Panc1 (cell line): ENCODE measurements around the gene LMTK2. TPM values are rescaled to one million over a fixed set of nuclear protein-coding genes. Genes with fewer than 3 reads are reported as not detected.

Experiments used
- ATAC-seq: fragments of 200-7000 bp; cut with Tn5 transposase; 2 replicates; pipeline ENCODE4 v1.9.1; 2020; ENCODE audit warnings: mild to moderate bottlenecking, moderate library complexity
- BruUV-seq: library from RNA; stranded (reverse); fragments of 400-500 nt; replicated peaks from 2 replicates; lab custom pipeline; 2021; lab: Mats Ljungman, UMichigan
- CTCF ChIA-PET: fragments of 300-600 bp; sonication (Branson Sonifier 250); formaldehyde crosslinking; loops from one replicate; lab custom pipeline; 2022; ENCODE audit warnings: antibody characterized with exemption; lab: Charles Lee
- POLR2A ChIA-PET: fragments of 300-600 bp; sonication (Branson Sonifier 250); formaldehyde crosslinking; loops from one replicate; lab custom pipeline; 2022; ENCODE audit warnings: antibody characterized with exemption; lab: Charles Lee
- DNase-seq: peaks from one replicate; pipeline ENCODE4 v3.0.0-alpha.2; 2010; ENCODE audit warnings: low read depth, low spot score
- H3K27ac ChIP-seq: 2 replicates; pipeline ENCODE4 v1.5.1; 2011; ENCODE audit warnings: mild to moderate bottlenecking, low read length, inconsistent platforms
- H3K27me3 ChIP-seq: fragments of 200-500 bp; sonication (Bioruptor generic); 2 replicates; pipeline ENCODE4 v1.6.0; 2014; ENCODE audit warnings: low read length, inconsistent platforms; ENCODE audit not compliant: control insufficient read depth, insufficient read depth
- H3K36me3 ChIP-seq: fragments of 200-500 bp; sonication (Bioruptor generic); 2 replicates; pipeline ENCODE4 v1.5.1; 2014; ENCODE audit warnings: inconsistent platforms, mild to moderate bottlenecking, low read length, moderate library complexity; ENCODE audit not compliant: control insufficient read depth, insufficient read depth
- H3K4me1 ChIP-seq: 2 replicates; pipeline ENCODE4 v1.5.1; 2011; ENCODE audit warnings: inconsistent platforms, mild to moderate bottlenecking, low read length, moderate library complexity; ENCODE audit not compliant: control insufficient read depth, insufficient read depth
- H3K4me3 ChIP-seq, 2 experiments: 2 replicates each; pipeline ENCODE4 v1.5.1; 2011 to 2012; ENCODE audit warnings: low read depth in 2 of 2, low read length in 2 of 2, mild to moderate bottlenecking in 2 of 2, inconsistent platforms in 1 of 2, moderate library complexity in 1 of 2
- H3K9me3 ChIP-seq: fragments of 200-500 bp; sonication (Bioruptor generic); 2 replicates; pipeline ENCODE4 v1.5.1; 2014; ENCODE audit warnings: low read depth, mild to moderate bottlenecking, inconsistent platforms, low read length, moderate library complexity; ENCODE audit not compliant: control insufficient read depth, insufficient read depth
- POLR2AphosphoS5 ChIP-seq: IDR thresholded peaks from 2 replicates; pipeline ENCODE4 v1.6.1; 2012; ENCODE audit warnings: mild to moderate bottlenecking, low read depth, low read length, moderate library complexity
- SIN3A ChIP-seq: IDR thresholded peaks from 2 replicates; pipeline ENCODE4 v1.6.1; 2012; ENCODE audit warnings: low read depth, mild to moderate bottlenecking, low read length, moderate library complexity, borderline replicate concordance; ENCODE audit not compliant: insufficient read depth
- TCF7L2 ChIP-seq: IDR thresholded peaks from 2 replicates; pipeline ENCODE4 v1.6.1; 2011; ENCODE audit warnings: mild to moderate bottlenecking, low read depth, low read length, inconsistent platforms
- in situ Hi-C: cut with HindIII; loops from 2 replicates; pipeline ENCODE4 v1.10.0; 2016; ENCODE audit warnings: low sequenced_read_pairs, low pct_unique_long_range_greater_than_20kb
- intact Hi-C: fragments of 100-400 bp; cut with micrococcal nuclease; formaldehyde crosslinking; loops from one replicate; pipeline ENCODE4 v1.10.0; 2022; ENCODE audit not compliant: unreplicated experiment
- total RNA-seq: library from RNA; stranded (reverse); gene quantifications from one replicate; pipeline ENCODE4 v1.2.1, GENCODE V29; 2021; ENCODE audit not compliant: unreplicated experiment
- TF ChIP-seq, protein P1 (sequence below), 2 experiments: IDR thresholded peaks; 2 replicates each; pipeline ENCODE4 v1.6.1; 2011 to 2012; ENCODE audit warnings: low read depth in 2 of 2, control low read depth in 1 of 2, low read length in 1 of 2, mild to moderate bottlenecking in 1 of 2, moderate library complexity in 1 of 2; ENCODE audit not compliant: insufficient read depth in 1 of 2
- TF ChIP-seq, protein P2 (sequence below): fragments of 450-650 bp; IDR thresholded peaks from 2 replicates; pipeline ENCODE4 v1.5.1; 2017; ENCODE audit warnings: mild to moderate bottlenecking

Gene LMTK2
- total RNA-seq, 1 experiment from 2014 or later, result 25.4 TPM

DNA sequence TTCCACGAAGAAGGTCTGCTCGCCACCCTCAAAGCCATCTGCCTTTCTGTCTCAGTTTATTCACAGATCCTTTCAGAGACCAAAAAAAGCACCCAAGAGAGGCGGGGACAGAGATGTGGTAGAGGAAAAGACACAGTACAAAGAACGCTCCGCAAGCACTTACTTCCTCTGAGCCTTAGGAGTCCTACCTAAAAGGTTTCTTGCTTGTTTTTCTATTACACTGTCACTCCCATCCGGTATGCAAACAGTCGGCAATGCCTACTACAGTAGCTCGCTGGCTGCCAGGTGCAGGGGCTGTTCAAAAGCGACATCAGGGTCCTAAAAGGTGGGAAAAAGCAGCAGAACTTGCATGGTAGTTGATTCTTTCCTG lies 144.6 kb downstream of the LMTK2 start:
- no peaks in the 10 kb centered on the region; the same call in 1 of the 2 replicates for H3K36me3 ChIP-seq
- BruUV-seq, result no TSS peak
- ChIA-PET POLR2A (no interaction called here), CTCF (no interaction called here)
- no peaks in the 10 kb centered on the region for H3K27me3 ChIP-seq
- no peak for ATAC-seq
- TF ChIP-seq, protein P1, sequence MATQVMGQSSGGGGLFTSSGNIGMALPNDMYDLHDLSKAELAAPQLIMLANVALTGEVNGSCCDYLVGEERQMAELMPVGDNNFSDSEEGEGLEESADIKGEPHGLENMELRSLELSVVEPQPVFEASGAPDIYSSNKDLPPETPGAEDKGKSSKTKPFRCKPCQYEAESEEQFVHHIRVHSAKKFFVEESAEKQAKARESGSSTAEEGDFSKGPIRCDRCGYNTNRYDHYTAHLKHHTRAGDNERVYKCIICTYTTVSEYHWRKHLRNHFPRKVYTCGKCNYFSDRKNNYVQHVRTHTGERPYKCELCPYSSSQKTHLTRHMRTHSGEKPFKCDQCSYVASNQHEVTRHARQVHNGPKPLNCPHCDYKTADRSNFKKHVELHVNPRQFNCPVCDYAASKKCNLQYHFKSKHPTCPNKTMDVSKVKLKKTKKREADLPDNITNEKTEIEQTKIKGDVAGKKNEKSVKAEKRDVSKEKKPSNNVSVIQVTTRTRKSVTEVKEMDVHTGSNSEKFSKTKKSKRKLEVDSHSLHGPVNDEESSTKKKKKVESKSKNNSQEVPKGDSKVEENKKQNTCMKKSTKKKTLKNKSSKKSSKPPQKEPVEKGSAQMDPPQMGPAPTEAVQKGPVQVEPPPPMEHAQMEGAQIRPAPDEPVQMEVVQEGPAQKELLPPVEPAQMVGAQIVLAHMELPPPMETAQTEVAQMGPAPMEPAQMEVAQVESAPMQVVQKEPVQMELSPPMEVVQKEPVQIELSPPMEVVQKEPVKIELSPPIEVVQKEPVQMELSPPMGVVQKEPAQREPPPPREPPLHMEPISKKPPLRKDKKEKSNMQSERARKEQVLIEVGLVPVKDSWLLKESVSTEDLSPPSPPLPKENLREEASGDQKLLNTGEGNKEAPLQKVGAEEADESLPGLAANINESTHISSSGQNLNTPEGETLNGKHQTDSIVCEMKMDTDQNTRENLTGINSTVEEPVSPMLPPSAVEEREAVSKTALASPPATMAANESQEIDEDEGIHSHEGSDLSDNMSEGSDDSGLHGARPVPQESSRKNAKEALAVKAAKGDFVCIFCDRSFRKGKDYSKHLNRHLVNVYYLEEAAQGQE (IDR thresholded peaks at IDR 0.05; ENCODE audit: insufficient read depth in 1 of 2, low read depth in 2 of 2, low read length in 1 of 2), result no peak
- TF ChIP-seq SIN3A (no peak), TCF7L2 (no peak)
- TF ChIP-seq, protein P2, sequence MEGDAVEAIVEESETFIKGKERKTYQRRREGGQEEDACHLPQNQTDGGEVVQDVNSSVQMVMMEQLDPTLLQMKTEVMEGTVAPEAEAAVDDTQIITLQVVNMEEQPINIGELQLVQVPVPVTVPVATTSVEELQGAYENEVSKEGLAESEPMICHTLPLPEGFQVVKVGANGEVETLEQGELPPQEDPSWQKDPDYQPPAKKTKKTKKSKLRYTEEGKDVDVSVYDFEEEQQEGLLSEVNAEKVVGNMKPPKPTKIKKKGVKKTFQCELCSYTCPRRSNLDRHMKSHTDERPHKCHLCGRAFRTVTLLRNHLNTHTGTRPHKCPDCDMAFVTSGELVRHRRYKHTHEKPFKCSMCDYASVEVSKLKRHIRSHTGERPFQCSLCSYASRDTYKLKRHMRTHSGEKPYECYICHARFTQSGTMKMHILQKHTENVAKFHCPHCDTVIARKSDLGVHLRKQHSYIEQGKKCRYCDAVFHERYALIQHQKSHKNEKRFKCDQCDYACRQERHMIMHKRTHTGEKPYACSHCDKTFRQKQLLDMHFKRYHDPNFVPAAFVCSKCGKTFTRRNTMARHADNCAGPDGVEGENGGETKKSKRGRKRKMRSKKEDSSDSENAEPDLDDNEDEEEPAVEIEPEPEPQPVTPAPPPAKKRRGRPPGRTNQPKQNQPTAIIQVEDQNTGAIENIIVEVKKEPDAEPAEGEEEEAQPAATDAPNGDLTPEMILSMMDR, result no peak
- intact Hi-C loops (no loop called here), in situ Hi-C loops (no loop called here)
- peak overlapping the region; percentile 76 to 93 for H3K4me3 ChIP-seq
- no peak for DNase-seq
- peaks cover 9% of the 10 kb centered on the region for H3K4me1 ChIP-seq
- no peaks in the 10 kb centered on the region for H3K9me3 ChIP-seq
- no peak overlapping the region; the same call in 1 of the 2 replicates for H3K27ac ChIP-seq

DNA sequence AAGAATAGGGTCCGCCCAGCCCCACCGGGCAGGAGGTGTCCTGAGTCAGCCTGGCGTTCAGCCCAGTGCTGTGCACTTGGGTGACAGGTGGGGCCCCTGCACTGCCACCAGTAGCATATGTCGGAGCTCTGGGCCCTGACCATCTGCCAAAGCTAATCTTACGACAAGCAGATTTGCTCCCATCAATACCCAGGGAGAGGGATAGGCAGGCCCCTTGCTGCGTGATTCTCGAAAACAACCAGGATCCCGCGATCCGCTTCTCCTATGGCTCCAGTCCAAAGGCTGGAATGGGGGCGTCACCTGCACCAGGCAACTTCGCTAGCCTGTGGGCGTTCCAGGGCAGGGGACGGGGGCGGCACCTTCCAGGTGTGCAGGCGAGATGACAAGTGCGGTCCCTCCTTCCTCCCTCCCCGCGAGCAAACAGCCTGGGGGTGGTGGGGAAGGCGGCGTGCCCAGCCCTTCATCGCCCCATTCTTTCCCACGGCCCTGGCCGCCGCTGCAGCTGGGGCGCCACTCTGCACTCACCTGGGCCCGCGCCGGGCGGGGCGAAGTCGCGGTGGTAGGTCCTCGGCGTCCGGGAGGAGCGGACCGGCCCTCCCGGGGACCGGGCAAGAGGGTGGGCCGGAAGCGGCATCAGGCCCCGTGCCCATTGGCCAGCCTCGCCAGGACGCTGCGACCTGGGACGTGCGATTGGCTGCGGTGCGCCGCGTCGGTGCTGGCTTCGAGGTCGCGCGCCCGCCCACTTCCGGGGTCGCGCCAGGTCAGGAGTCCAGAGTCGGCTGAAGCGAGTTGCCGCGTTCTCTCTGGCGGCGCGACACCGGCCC lies 145.2 kb downstream of the LMTK2 start, which contains the start of gene TECPR1:
TSS of gene TECPR1 (minus strand) at position 632 of the 824 bp plus-strand sequence. CDS start 6,086 bp downstream, outside the sequence.
- ATAC-seq (peak; percentile 100), DNase-seq (peak; percentile 52)
- in situ Hi-C loops (no loop called here), intact Hi-C loops (no loop called here)
- POLR2A ChIA-PET, result no interaction called here
- H3K36me3 ChIP-seq, result no peaks in the 10 kb centered on the region; the same call in 1 of the 2 replicates
- H3K27me3 ChIP-seq, result no peaks in the 10 kb centered on the region
- H3K27ac ChIP-seq, result peak within 1 kb of the TSS; percentile 73
- CTCF ChIA-PET, result no interaction called here
- H3K4me3 ChIP-seq, result peak within 1 kb of the TSS; percentile 76 to 93
- TF ChIP-seq, protein P2, result no peak
- peak; percentile 48; the same call in 1 of the 2 replicates for TF ChIP-seq SIN3A
- TF ChIP-seq, protein P1 (IDR thresholded peaks at IDR 0.05; ENCODE audit: insufficient read depth in 1 of 2, low read depth in 2 of 2, low read length in 1 of 2), result no peak
- 0 out of 2 replicates have a peak, but pooled peaks have one; percentile 37 for TF ChIP-seq POLR2AphosphoS5
- TF ChIP-seq TCF7L2, result peak; percentile 45; the same call in 1 of the 2 replicates
- BruUV-seq, result no TSS peak
- H3K9me3 ChIP-seq, result no peaks in the 10 kb centered on the region
- peaks cover 9% of the 10 kb centered on the region for H3K4me1 ChIP-seq
